Omental fat pad (tissue), 4 donors: Measurements from ENCODE around the gene SFXN1. TPM values are rescaled to one million over a fixed set of nuclear protein-coding genes. Genes with fewer than 3 reads are reported as not detected.

Experiments
- ATAC-seq: fragments of 150-250 bp; one replicate; pipeline ENCODE4 v1.9.1; 2016; ENCODE audit warnings: mild to moderate bottlenecking, moderate library complexity; ENCODE audit not compliant: low FRiP score
- DNase-seq: peaks from one replicate; pipeline ENCODE4 v3.0.0-alpha.2; 2019; ENCODE audit warnings: low spot score
- total RNA-seq, 4 donors: library from RNA; depleted of rRNA; stranded (reverse); fragments of >200 nt; gene quantifications; one replicate each; pipeline ENCODE4 v1.1.0, GENCODE V29; 2016
- TF ChIP-seq, protein P1 (sequence below), 3 donors: fragments of 450-650 bp; IDR thresholded peaks; one replicate each; pipeline ENCODE4 v1.5.1; 2016 to 2017; ENCODE audit warnings: antibody characterized with exemption in 3 of 3, mild to moderate bottlenecking in 3 of 3, moderate library complexity in 2 of 3

The SFXN1 gene
- total RNA-seq = 10 to 100 TPM; 18.8 to 32.6 (median 23.7) TPM

- peak; percentile 92 for ATAC-seq
- TF ChIP-seq, protein P1, sequence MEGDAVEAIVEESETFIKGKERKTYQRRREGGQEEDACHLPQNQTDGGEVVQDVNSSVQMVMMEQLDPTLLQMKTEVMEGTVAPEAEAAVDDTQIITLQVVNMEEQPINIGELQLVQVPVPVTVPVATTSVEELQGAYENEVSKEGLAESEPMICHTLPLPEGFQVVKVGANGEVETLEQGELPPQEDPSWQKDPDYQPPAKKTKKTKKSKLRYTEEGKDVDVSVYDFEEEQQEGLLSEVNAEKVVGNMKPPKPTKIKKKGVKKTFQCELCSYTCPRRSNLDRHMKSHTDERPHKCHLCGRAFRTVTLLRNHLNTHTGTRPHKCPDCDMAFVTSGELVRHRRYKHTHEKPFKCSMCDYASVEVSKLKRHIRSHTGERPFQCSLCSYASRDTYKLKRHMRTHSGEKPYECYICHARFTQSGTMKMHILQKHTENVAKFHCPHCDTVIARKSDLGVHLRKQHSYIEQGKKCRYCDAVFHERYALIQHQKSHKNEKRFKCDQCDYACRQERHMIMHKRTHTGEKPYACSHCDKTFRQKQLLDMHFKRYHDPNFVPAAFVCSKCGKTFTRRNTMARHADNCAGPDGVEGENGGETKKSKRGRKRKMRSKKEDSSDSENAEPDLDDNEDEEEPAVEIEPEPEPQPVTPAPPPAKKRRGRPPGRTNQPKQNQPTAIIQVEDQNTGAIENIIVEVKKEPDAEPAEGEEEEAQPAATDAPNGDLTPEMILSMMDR (IDR thresholded peaks at IDR 0.05) = no peak
- no peak for DNase-seq
These were observed at the start of gene SFXN1 for GRCh38 chr5:175478384-175479124. Gene SFXN1 (plus strand): TSS chr5:175478560. CDS start chr5:175492104, 13,544 bp downstream.

DNA sequence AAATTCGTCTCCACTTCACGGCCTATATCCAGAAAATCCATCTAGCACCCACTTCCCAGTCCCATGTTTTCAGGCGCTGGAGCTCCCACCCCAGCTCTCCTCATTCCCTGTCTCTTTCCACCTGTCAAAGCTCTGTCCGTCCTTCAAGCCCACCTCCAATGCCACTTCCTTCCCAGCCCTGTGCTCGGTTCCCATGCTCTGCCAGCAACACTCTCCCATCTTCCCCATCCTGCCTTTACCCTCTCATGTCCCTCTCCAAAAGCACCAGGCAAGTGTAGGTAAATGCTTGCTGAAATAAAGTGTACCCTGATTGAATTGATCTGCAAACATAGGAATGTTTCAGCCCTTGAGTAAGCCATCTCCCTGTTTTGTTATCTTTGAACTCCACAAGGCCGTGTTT lies 43.6 kb upstream of the SFXN1 start:
- DNase-seq = no peak
- TF ChIP-seq, protein P1 (IDR thresholded peaks at IDR 0.05) = no peak
- no peak for ATAC-seq

DNA sequence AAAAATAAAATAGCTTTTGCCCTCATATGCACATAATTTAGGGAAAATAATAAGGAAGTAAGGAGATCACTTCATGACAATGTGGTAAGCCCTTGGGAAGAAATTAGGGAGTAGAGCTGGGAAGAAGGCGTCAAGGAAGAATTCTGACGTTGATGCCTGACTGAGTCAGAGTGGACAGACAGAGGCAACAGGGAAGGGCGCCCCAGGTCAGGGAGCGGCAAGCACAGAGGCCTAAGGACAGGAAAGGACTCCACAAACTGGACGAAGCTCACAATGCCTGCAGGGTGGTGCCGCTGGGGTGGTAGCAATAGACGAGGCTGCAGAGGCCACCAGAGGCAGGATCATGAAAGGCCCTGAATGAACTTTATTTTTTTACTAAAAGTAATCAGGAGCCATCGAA lies 42.0 kb upstream of the SFXN1 start:
- ATAC-seq (no peak), DNase-seq (no peak)
- TF ChIP-seq, protein P1 (IDR thresholded peaks at IDR 0.05) = no peak

GRCh38 chr5:175438234-175438857 lies 40.0 kb upstream of the SFXN1 start:
- DNase-seq (no peak), ATAC-seq (no peak)
- TF ChIP-seq, protein P1 (IDR thresholded peaks at IDR 0.05) = no peak

GRCh38 chr5:175443514-175444059 lies 34.8 kb upstream of the SFXN1 start:
- no peak for ATAC-seq
- TF ChIP-seq, protein P1 (IDR thresholded peaks at IDR 0.05) = no peak
- DNase-seq = no peak

GRCh38 chr5:175444060-175444904 lies 34.1 kb upstream of the SFXN1 start, which contains the start of gene DRD1:
Gene DRD1 (minus strand): TSS chr5:175444182. CDS start chr5:175443099, 1,083 bp downstream.
- ATAC-seq = peak; percentile 52
- DNase-seq = no peak
- TF ChIP-seq, protein P1 (IDR thresholded peaks at IDR 0.05) = no peak
